ENCODE data around the gene ARMC7.
"Not testable (repeated sequence)": the region's sequence is repeated elsewhere in the genome, so short reads cannot be mapped to it uniquely, and the experiment has no call there.

DNA sequence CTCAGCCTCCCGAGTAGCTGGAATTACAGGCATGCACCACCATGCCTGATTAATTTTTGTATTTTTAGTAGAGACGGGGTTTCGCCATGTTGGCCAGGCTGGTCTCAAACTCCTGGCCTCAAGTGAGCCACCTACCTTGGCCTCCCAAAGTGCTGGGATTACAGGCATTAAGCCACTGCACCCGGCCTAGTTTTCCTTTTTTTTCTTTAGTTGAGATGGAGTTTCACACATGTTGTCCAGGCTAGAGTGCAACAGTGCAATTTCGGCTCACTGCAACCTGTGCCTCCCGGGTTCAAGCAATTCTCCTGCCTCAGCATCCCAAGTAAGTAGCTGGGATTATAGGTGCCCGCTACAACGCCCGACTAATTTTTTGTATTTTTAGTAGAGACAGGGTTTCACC lies 28.0 kb downstream of the ARMC7 start:
- TF ChIP-seq, protein P1, sequence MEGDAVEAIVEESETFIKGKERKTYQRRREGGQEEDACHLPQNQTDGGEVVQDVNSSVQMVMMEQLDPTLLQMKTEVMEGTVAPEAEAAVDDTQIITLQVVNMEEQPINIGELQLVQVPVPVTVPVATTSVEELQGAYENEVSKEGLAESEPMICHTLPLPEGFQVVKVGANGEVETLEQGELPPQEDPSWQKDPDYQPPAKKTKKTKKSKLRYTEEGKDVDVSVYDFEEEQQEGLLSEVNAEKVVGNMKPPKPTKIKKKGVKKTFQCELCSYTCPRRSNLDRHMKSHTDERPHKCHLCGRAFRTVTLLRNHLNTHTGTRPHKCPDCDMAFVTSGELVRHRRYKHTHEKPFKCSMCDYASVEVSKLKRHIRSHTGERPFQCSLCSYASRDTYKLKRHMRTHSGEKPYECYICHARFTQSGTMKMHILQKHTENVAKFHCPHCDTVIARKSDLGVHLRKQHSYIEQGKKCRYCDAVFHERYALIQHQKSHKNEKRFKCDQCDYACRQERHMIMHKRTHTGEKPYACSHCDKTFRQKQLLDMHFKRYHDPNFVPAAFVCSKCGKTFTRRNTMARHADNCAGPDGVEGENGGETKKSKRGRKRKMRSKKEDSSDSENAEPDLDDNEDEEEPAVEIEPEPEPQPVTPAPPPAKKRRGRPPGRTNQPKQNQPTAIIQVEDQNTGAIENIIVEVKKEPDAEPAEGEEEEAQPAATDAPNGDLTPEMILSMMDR (IDR thresholded peaks at IDR 0.05 in 8 of 11, conservative IDR thresholded peaks at IDR 0.05 in 3 of 11), result not testable (repeated sequence)
- TF ChIP-seq POLR2AphosphoS5 (IDR thresholded peaks at IDR 0.05), result not testable (repeated sequence)

Data from spleen (tissue), 7 donors.